ENCODE measurements around the gene CSNK2A2.

The CSNK2A2 gene

DNA sequence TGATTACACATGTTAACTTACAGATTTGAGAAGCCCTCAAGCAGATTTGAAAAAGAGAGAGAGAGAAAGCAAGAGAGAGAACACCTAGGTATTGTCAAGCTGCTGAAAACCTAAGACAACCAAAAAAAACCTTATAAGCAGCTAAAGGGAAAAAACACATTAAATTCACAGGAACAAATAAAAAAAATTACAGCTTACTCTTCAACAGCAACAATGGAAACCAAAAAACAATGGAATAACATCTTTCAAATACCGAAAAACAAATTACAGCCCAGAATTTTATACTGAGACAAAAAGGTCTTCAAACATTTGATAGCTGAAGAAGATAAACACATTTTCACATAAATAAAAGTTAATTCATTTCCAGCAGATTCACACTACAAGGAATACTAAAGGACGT, 60.3 kb downstream of the CSNK2A2 start:
- no peak for DNase-seq

DNA sequence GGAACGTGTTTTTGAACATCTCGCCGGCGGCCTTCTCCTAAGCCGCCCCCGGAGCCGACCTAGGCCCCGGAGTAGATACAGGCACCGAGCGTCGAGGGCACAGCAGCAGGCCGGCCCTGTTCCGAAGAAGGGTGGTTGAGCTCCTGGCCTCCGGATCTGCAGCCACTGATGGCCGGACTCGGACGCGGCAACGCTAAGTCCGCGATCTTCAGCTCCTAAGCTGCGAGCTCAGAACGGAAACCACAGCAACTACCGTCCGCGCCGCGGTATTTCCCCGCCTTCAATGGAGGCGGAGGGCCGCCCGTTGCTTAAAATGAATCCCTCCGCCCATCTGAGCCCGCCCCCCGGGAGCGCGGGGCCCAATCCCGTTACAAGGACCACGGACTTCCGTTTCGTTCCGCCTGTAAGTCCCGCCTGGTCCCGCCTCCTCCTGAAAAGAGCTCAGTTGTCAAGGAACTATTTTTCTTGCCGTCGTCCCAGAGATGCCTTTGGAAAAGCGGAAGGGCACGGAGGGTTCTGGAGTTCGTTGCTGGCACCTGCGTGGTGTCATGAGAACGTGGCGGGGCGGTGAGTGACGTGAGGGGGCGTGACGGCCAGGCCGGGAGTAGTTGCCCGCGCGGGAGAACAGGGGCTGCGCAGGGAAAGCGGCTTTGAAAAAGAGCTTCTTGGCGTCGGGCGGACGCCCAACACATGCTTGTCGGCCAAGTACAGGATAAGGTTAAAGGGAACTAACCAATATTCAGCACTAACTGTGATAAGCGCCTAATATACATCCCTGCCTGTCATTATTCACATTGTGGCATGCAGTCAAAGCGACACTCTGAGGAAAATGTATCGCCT, 68.6 kb downstream of the CSNK2A2 start, which contains the start of gene CFAP20:
TSS of gene CFAP20 (minus strand) at position 285 of the 840 bp plus-strand sequence. CDS start at position 19, 266 bp downstream.
- DNase-seq, result peak; percentile 100

DNA sequence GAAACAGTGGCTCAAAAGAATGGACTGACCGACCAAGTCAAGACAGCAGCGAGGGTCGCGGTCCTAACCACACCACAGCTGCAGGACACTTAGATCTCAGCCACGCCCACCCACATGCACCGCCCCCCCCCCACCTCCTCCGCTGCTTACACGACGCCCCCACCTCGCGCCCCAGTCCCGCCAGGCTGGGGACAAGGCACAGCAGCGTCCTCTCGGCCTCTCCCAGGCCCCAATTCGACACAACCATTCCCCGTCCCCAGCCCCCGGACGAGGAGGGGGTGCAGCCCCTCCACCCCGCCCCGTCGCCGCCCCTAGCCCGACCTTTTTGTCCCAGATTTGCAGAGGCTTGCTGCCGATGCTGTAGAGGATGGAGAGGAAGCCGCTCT, 69.2 kb downstream of the CSNK2A2 start:
- no peak for DNase-seq

DNA sequence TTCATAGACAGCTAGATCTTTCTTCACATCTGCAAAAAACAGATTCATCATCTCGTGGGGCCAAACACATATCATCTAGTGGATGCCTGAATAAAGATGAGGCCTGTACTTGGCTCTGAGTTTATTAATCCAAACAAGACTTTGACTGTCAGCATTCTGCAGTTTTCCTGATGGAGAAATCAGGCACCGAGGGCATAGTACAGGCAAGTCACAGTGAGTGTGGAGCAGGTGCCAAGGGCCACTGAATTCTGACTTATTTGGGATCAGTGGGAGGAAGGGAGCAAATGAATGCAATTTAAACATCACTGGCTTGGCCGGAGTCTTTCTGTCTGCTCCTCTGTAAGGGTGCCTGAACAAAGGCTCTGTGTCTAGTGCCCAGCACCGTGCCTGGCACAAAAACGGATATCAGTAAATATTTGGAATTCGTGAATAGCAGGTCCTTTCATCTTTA, 69.7 kb downstream of the CSNK2A2 start:
- no peak for DNase-seq

DNA sequence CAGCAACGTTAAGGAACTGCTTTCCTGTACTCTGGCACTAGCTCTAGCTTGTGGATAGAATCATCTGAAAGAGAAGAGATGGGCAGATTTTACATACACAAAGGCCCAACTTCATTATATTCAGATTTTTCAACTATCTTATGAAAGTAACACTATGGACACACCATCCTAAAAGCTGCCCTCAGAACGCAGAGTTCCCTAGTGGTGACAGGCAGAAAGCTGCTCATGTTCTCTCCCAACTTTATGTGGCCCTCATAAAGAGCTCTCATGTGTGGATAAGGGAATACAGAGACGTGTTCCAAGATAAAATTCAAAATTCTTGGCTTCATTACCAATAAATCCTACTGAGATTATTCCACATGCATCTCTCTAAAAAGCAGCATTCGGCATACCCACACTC, 70.3 kb downstream of the CSNK2A2 start:
- DNase-seq, result no peak

DNA sequence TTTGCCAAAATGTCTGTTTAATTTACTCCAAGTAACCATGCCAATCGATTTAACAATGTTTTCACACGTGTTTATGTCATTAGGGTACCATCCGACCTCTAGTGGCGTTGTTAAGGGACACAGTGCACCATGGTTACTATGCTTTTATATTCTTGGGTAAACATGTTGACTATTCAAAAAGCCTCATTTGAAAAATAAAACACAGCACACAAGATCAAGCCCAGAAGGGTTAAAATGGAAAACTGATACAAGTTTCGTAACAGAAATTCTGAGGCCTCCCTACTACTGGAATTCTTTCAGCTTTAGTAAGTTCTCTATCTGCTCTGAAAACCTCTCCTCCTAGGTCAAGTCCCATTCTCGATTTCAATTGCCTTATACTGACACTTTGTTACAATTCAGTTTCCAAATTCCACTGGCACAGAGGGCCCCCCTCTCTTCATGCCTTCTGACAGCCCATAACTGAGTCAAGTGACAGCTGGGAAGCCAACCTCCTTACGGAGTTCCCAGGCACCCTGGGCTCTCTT, 70.8 kb downstream of the CSNK2A2 start:
- DNase-seq, result no peak

DNA sequence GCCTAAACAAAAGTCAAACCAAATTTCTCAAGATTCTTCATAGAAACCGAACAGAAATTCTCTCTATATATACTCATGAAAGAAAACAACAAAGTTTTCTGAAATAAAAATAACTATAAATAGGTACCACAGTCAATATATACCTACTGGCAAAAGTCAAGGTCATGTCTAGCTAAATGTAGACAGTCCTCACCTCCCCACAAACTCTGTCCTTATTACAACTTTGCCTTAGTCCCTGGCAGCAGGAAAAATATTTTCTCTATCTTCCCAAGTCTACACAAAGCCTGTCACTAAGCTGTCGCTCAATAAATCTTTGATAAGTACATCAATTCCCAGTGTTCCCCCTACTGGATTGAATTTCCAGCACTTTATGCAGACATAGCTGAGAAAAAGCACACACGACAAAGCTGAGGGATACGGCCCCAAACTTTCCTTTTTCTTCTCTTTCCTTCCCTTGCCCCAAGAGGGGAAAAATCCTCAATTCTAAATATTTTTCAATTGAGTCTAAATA, 71.4 kb downstream of the CSNK2A2 start:
- DNase-seq, result no peak

DNA sequence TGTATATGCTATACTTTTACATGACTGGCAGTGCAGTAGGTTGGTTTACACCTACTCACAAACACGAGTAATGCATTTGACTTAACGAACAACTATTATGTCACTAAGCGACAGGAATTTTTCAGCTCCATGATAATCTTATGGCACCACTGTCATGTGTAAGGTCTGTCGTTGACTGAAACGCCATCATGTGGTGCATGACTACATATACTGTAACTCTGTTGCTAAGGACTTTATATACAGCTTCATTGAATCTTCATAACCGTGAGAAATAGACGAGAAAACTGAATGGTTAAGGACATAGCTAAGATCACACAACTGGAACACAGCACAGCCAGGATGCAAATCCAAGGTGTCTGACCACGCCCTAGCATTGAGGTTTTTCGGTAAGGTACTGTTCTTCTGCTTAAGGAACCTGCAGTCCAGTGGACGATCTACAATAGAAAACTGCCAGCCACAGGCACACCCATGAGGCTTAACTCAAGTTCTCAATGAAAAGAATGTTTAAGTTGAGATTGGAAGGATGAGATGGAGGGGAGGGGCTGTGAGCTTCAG, 72.0 kb downstream of the CSNK2A2 start:
- DNase-seq, result no peak

DNA sequence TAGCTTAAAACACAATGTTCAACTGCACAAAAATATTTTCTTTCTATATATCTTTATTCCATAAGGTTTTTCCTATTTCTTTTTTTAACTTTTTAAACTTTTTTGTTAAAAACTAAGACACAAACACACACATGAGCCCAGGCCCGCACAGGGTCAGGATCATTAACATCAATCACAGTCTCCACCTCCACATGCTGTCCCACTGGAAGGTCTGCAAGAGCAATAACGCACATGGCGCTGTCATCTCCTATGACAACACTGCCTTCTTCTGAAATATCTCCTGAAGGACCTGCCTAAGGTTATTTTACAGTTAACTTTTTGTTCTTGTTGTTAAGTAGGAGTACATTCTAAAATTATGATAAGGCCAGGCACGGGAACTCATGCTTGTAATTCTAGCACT, 72.9 kb downstream of the CSNK2A2 start:
- DNase-seq, result no peak

DNA sequence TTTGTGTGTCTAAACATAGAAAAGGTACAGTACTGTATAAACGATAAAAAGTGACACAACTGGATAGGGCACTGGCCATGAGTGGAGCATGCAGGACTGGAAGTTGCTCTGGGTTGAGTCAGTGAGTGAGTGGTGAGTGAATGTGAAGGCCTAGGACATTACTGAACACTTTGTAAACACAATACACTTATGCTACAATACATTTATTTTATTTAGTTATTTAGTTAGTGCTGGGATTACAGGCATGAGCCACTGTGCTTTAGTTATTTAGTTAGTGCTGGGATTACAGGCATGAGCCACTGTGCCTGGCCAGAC, 73.3 kb downstream of the CSNK2A2 start:
- DNase-seq, result no peak

DNA sequence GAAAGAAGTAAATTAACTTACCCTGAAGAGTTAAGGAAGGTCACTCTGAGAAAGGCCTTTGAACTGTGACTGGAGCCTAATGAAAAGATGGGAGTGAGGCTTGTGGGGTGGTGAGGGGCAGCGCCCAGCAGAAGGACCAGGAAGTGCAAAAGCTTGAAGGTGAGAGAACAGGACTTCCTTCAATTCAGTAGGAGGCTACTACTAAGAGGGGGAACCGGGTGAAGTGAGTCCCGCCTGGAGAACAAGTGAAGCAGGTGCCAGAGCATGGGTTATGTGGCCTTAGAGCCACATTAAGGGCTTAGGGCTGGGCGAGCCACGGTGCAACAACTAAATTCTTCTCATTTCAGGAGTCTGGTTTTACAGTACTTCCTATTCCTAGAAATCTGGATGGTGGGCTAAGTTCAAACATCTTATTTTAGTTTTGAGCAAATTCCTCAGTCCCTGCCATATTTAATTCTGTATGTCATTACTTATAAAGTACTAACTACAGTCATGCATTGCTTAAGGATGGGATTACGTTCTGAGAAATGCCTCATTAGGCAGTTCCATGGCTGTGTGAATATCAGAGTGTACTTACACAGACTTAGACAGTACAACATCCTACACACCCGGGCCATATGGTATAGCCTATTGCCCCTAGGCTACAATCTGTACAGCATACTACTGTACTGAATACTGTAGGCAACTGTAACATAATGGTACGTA, 73.9 kb downstream of the CSNK2A2 start:
- DNase-seq, result no peak

DNA sequence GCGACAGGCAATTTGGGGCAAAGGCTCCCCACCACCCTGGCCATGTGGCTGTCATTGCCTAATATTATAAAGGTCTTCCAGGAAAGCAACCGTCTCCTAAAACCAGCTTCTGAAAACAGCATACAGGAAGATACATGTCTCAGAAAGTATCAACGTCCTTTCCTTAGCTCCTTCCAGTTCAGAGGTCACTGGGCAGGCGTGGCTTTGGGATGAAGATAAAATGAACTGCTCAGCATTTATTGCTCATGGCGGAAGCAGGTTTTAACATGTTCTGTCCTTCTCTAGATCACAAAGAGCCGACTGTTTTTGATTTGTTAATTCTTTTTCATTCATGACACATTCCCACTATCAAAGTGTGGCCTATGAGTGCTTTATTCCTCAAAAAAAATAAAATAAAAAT, 76.8 kb downstream of the CSNK2A2 start:
- no peak for DNase-seq

DNA sequence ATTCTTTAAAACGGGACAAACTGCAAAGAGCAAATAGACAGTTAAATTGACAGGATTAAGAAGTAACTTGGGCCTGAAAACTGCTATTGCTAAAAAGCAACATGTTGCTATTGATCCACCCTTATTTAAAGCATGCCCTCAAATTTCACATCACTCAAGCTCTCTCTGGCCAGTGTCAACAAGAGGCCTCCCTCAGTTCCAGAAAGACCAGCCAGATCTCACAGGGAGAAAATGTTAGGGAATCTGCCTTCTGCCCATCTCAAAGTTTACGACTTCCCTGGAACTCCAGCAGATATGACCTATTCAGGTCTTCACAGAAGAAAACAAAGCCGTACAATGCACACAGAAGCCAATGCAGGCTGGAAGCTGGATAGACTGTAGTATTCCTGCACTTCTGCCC, 77.7 kb downstream of the CSNK2A2 start:
- DNase-seq, result no peak

DNA sequence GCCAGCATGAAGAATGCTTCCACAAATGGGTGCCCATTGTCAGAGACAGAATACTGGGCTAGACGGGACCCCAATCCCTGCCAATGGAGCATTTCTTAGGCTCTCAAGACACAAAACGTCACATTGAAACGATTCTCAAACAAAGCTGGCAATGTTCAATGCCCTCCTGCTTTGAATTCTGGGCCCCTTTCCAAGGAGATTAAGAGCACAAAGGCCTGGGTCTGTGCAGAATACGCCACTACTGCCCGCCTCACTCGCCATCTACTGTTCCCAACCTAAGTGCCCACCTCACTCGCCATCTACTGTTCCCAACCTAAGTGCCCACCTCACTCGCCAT, 78.4 kb downstream of the CSNK2A2 start:
- DNase-seq, result no peak

DNA sequence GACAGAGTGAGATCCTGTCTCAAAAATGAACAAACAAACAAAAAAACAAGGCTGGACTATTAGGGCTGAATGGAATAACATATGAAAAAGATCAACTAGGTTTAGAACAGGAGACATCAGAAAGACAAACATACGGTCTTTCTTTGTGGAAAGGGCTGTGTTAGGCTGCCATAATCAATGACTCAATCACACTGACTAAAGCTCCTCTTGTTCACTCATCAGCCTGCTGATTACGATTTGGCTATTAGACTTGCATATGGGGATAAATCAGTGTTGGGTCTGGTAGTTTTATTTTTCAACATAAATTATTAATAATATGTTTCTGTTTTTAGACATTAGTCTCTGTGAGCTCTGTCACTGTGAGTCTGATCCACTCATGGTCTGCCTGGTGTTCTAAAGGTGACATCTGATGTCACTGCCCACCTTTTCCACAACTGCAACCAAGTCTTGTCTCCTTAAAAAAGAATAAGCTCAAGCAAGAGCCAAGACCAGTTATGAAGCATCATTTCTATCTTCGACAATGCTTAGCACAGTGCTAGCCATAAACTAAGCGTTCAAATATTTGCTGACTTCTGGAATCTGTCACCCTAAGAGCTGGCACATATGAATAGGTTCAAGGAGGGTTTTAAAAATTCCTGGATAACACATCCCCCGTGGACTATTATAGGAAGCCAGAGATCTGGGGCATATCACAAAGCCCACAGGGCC, 79.0 kb downstream of the CSNK2A2 start:
- no peak for DNase-seq

DNA sequence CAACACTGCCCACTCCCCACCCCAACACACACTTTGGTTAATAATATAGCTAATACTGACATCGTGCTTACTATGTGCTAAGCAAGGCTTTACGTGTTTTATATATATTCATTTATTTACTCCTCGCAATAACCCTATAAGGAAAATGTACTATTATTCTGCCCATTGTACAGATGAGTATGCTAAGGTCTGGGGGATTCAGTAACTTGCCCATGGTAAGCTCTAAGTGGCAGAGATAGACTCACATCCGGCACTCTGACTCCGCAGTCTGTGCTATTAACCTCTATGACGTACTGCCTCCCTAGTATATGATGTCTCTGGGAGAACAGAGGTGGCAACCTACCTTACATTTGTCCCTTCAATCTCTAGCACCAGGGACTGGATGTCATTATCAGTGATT, 81.4 kb downstream of the CSNK2A2 start:
- no peak for DNase-seq

DNA sequence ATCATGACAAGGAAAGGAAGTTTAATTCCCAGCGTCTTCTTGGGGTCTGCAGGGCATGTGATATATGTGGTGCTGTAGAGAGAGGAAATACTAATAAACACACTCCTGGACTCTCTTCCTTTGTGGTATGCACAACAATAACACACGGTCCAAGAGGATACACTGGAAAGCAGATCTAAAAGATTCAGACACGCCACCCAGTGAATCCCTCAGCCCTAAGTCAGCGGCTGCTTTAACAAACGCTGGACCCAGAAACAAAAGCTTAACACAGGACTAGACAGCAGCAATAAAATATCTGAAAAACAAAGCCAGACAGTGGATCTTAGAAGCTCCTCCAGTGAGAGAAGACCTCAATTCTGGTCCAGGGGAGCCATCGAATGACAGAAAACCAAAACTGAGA, 81.8 kb downstream of the CSNK2A2 start:
- no peak for DNase-seq

DNA sequence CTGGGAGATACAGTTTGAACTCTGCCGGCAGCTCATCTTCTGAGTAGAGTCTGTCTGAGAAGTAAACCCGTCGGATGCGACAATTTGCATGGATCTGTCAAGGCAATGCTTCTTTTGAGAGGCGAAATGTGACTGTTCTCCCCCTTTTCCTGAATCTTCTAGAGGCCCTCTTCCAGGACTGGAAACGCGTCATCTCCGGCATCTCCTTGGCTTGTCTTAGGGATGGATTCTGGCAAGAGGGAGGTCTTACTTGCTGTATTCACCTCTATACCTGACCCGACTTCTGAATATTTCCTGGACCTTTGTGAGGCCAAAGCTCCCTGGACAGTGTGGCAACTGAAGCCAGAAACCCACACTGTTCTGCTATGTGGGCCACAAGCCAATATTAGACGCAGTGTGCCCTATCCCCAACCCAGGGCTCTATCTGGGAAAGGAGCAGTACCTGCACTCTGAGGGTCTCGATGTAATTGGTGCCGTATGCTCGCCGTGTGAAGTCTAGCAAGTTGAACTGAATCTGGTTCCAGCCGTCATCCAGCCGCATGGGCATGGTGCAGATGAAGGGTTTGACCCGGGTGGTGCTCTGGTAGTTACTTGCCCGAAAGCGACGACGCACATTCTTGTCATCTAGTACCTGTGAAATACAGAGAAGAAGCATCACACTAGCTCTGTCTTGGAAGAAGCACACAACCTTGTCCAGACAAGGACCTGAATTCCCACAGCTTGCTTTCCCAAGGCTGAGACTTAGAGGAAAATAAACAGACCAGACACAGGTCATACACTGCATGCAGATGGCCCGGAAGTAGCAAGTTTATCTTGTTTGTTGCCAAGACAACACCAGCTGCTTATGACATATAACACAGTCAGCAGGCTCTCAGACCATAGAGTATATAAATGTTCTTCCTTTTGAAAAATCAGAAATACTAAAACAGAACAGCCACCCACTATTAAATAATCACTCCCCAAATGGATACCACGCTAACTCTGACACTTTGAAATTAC, 82.8 kb downstream of the CSNK2A2 start:
- no peak for DNase-seq

DNA sequence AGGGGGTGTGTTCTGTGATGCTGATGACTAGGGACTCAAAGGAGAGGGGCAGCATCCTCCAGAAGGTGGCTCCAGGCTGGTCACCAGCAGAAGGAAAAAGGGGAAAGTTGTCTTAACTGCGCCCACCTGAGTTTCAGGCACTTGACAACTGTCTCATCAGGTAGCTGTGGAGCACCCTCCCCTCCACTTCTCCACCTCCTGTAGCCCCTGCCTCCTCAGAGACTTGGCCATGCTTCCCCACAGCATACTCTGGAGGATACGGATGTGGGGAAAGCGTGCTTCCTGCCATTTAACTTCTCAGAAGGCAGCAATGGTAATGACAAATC, 86.6 kb downstream of the CSNK2A2 start:
- no peak for DNase-seq

DNA sequence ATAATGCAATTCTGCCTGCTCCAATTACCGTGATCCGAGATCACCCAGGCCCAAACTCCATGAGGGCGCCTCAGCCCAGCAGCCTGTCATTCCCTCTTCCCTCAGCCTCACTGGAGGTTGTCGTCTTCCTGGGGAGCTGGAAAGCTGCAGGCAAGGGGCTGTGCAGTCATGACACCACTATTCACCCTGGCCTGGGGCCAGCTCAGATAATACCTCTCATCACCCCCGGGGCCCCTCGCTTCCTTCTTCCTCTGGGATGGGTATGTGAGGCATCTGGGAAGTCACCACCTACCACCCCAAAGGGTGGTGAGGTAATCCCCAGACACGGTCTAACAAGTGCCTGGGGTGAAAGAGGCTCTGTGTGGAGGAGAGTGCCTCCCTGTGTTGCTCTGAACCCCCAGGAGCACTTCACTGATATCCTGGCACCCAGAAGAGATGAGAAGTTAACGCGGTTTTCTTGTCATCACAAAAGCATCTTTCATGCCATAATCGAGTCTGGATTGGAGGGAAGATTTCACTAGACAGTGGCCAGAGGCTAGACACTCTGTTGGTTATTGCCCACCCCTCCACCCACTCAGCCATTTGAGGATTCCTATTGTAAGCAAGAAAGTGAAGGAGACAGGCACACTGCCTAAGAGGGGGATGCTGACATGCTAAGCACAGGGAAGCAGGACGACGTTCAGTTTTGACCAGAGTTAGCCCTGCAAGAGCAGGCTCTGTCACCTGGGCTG, 87.2 kb downstream of the CSNK2A2 start:
- no peak for DNase-seq

DNA sequence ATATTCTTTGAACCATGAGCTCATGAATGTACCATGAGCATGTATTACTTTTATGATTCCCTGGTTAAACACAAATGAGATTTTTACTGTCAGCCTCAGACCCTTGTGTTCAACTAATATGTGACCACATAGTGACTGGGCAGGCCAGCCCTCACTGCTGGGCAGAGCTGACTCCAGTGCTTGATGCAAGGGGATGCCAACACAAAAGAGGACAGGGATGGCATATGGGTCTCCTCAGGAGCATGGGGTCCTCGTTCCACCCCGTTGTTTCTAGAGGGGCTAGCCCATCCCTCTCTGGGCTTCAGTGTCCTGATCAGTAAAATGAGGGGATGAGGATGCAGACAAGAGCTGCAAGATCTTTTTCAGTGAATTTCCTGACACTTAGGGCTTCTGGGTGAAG, 88.0 kb downstream of the CSNK2A2 start:
- DNase-seq, result no peak

All from NCI-H2171 (cell line).